Endothelial cell of umbilical vein (primary cell): Measurements from ENCODE around the gene TOE1. TPM values are rescaled to one million over a fixed set of nuclear protein-coding genes. Genes with fewer than 3 reads are reported as not detected.

Experiments
- BruUV-seq: library from RNA; stranded (reverse); fragments of 400-500 nt; replicated peaks from 2 replicates; lab custom pipeline; 2021; lab: Mats Ljungman, UMichigan
- CTCF ChIA-PET: fragments of 300-600, 350-600 bp; sonication (Branson Sonifier 250); formaldehyde crosslinking; loops from one replicate; lab custom pipeline; 2021; ENCODE audit warnings: antibody characterized with exemption, inconsistent platforms; lab: Charles Lee
- POLR2A ChIA-PET: fragments of 300-600, 350-600 bp; sonication (Branson Sonifier 250); formaldehyde crosslinking; loops from one replicate; lab custom pipeline; 2021; ENCODE audit warnings: antibody characterized with exemption, inconsistent platforms; lab: Charles Lee
- DNase-seq: peaks from one replicate; pipeline ENCODE4 v3.0.0-alpha.2; 2011; ENCODE audit warnings: low read depth, low spot score
- FAIRE-seq: peaks from 2 replicates; lab custom pipeline; 2011; peaks lifted over from hg19 to GRCh38; lab: Jason Lieb, UNC
- H2AFZ ChIP-seq: 2 replicates; pipeline ENCODE4 v1.6.0; 2012; ENCODE audit warnings: low read depth, low read length, control low read depth, inconsistent platforms
- H3K27ac ChIP-seq: 2 replicates; pipeline ENCODE4 v1.5.1; 2011; ENCODE audit warnings: low read depth, mild to moderate bottlenecking, control low read depth, low read length, moderate library complexity; ENCODE audit not compliant: insufficient read depth
- H3K27me3 ChIP-seq, 2 experiments: 2 replicates each; pipeline versions ENCODE4 v1.6.0 to v1.6.1; 2011; ENCODE audit warnings: low read length in 2 of 2, mixed read lengths in 1 of 2; ENCODE audit not compliant: control insufficient read depth in 2 of 2, insufficient read depth in 2 of 2
- H3K36me3 ChIP-seq, 2 experiments: 2 replicates in 1 of 2; 3 replicates in 1 of 2; pipeline ENCODE4 v1.5.1; 2011; ENCODE audit warnings: low read length in 2 of 2, mild to moderate bottlenecking in 1 of 2, moderate library complexity in 1 of 2; ENCODE audit not compliant: control insufficient read depth in 2 of 2, insufficient read depth in 2 of 2; ENCODE audit errors: extremely low read depth in 1 of 2
- H3K4me1 ChIP-seq: 3 replicates; pipeline ENCODE4 v1.5.1; 2011; ENCODE audit warnings: mild to moderate bottlenecking, low read length; ENCODE audit not compliant: control insufficient read depth, insufficient read depth; ENCODE audit errors: extremely low read depth
- H3K4me2 ChIP-seq: 2 replicates; pipeline ENCODE4 v1.6.1; 2011; ENCODE audit warnings: low read length, control low read depth, mixed read lengths; ENCODE audit not compliant: insufficient read depth
- H3K4me3 ChIP-seq, 3 experiments: fragments of 200-600 bp in 1 of 3; sonication (generic), shearing (Covaris generic) in 1 of 3; replicated peaks in 1 of 3; 2 replicates each; pipeline ENCODE4 v1.5.1; 2011 to 2016; ENCODE audit warnings: control low read depth in 3 of 3, low read length in 3 of 3, mild to moderate bottlenecking in 2 of 3, inconsistent platforms in 1 of 3, low read depth in 1 of 3, moderate library complexity in 1 of 3; ENCODE audit not compliant: insufficient read depth in 1 of 3
- H3K79me2 ChIP-seq: 2 replicates; pipeline ENCODE4 v1.6.0; 2012; ENCODE audit warnings: low read length, inconsistent platforms; ENCODE audit not compliant: control insufficient read depth, insufficient read depth
- H3K9ac ChIP-seq: replicated peaks from 2 replicates; pipeline ENCODE3; 2011; ENCODE audit warnings: low read length, control low read depth; ENCODE audit not compliant: insufficient read depth; ENCODE audit errors: extremely low read depth
- H3K9me1 ChIP-seq: replicated peaks from 3 replicates; pipeline ENCODE4 v1.6.0; 2011; ENCODE audit warnings: mild to moderate bottlenecking, low read length; ENCODE audit not compliant: control insufficient read depth, insufficient read depth; ENCODE audit errors: extremely low read depth
- H3K9me3 ChIP-seq: replicated peaks from 2 replicates; pipeline ENCODE4 v1.5.1; 2012; ENCODE audit warnings: low read length, inconsistent platforms; ENCODE audit not compliant: control insufficient read depth, insufficient read depth
- H4K20me1 ChIP-seq: replicated peaks from 2 replicates; pipeline ENCODE3; 2011; ENCODE audit warnings: mild to moderate bottlenecking, low read length; ENCODE audit not compliant: control insufficient read depth, insufficient read depth; ENCODE audit errors: extremely low read depth
- CTCF ChIP-seq, 2 donors: IDR thresholded peaks; 1 replicate in 1 of 2; 2 replicates in 1 of 2; pipeline ENCODE4 v1.5.1; 2011; ENCODE audit warnings: low read length in 2 of 2, mild to moderate bottlenecking in 2 of 2, moderate library complexity in 2 of 2, control low read depth in 1 of 2, inconsistent platforms in 1 of 2, low read depth in 1 of 2; ENCODE audit not compliant: insufficient read depth in 1 of 2; ENCODE audit errors: extremely low read depth in 1 of 2
- EZH2 ChIP-seq: IDR thresholded peaks from 2 replicates; pipeline ENCODE4 v1.6.1; 2012; ENCODE audit warnings: borderline replicate concordance, low read depth, mild to moderate bottlenecking, moderate library complexity, low read length, inconsistent platforms; ENCODE audit not compliant: severe bottlenecking
- FOS ChIP-seq: IDR thresholded peaks from 2 replicates; pipeline ENCODE4 v1.6.1; 2011; ENCODE audit warnings: mild to moderate bottlenecking, low read length, moderate library complexity, borderline replicate concordance; ENCODE audit not compliant: insufficient read depth
- GATA2 ChIP-seq: IDR thresholded peaks from 2 replicates; pipeline ENCODE4 v1.7.0; 2011; ENCODE audit warnings: low read depth, mild to moderate bottlenecking, moderate library complexity, mixed read lengths, low read length; ENCODE audit not compliant: insufficient read length, insufficient read depth
- JUN ChIP-seq: IDR thresholded peaks from 2 replicates; pipeline ENCODE4 v1.6.1; 2011; ENCODE audit warnings: borderline replicate concordance, low read depth; ENCODE audit not compliant: insufficient read length, insufficient read depth
- MAX ChIP-seq: IDR thresholded peaks from 2 replicates; pipeline ENCODE4 v1.6.1; 2011; ENCODE audit not compliant: insufficient read depth, insufficient read length
- MYC ChIP-seq: IDR thresholded peaks from one replicate; pipeline ENCODE4 v1.6.1; 2011; ENCODE audit warnings: mild to moderate bottlenecking, low read depth, low read length
- POLR2A ChIP-seq: IDR thresholded peaks from 2 replicates; pipeline ENCODE4 v1.6.1; 2012; ENCODE audit warnings: low read depth, mild to moderate bottlenecking, control low read depth, low read length
- POLR2AphosphoS5 ChIP-seq: IDR thresholded peaks from 2 replicates; pipeline ENCODE4 v1.6.1; 2012; ENCODE audit warnings: low read depth, mild to moderate bottlenecking, control low read depth, low read length, moderate library complexity; ENCODE audit not compliant: insufficient read depth
- dilution Hi-C: fragments of 300-500 bp; cut with MboI; formaldehyde crosslinking; loops from one replicate; pipeline ENCODE4 v1.15.0; 2019; ENCODE audit warnings: low sequenced_read_pairs; ENCODE audit not compliant: extremely low pct_ligation_motif_present
- intact Hi-C: fragments of 100-400 bp; cut with micrococcal nuclease; formaldehyde crosslinking; loops from one replicate; pipeline ENCODE4 v1.10.0; 2022
- polyA plus RNA-seq, 4 experiments: library from polyadenylated mRNA; depleted of rRNA in 3 of 4; stranded (reverse) in 3 of 4; unstranded in 1 of 4; fragments of >200 nt; gene quantifications; 2 replicates each; pipeline versions ENCODE4 v1.2.1 to v1.2.3, GENCODE V29; 2011 to 2012; ENCODE audit warnings: missing spikeins in 1 of 4
- total RNA-seq: library from RNA; stranded (reverse); gene quantifications from 2 replicates; pipeline ENCODE4 v1.2.3, GENCODE V29; 2021

TOE1 gene
- total and polyA plus RNA-seq, 2 donors (not counting 3 experiments of a cell fraction or from before 2014, with no cell fraction given): 16.3 to 24.9 TPM

- H3K79me2 ChIP-seq: peaks cover 7% of the 10 kb centered on the region
- no peak overlapping the region for H3K9ac ChIP-seq
- TF ChIP-seq MAX (no peak), CTCF (IDR thresholded peaks at IDR 0.05; ENCODE audit: extremely low read depth in 1 of 2, insufficient read depth in 1 of 2, low read depth in 1 of 2, low read length in 2 of 2) (no peak), FOS (no peak), GATA2 (no peak), POLR2A (no peak), JUN (no peak), EZH2 (no peak), MYC (no peak), POLR2AphosphoS5 (no peak)
- H3K27ac ChIP-seq: no peak overlapping the region
- DNase-seq (no peak), FAIRE-seq (no peak)
- no peaks in the 10 kb centered on the region for H3K36me3 ChIP-seq
- no peak overlapping the region for H3K4me3 ChIP-seq
- dilution Hi-C loops: no loop called here
- H2AFZ ChIP-seq: no peak overlapping the region
- peaks cover 14% of the 10 kb centered on the region for H3K4me1 ChIP-seq
- no peaks in the 10 kb centered on the region for H4K20me1 ChIP-seq
- no peaks in the 10 kb centered on the region for H3K9me1 ChIP-seq
- intact Hi-C loops: no loop called here
- no peaks in the 10 kb centered on the region for H3K9me3 ChIP-seq
- POLR2A ChIA-PET: no interaction called here
- no TSS peak for BruUV-seq
- CTCF ChIA-PET: interaction anchor here (1.3 kb wide), 1 partner anchor 156 kb away, joined by 3 read pairs; no protein-coding TSS in a partner anchor
- no peaks in the 10 kb centered on the region for H3K27me3 ChIP-seq
- no peak overlapping the region for H3K4me2 ChIP-seq
Measured at GRCh38 chr1:45335855-45336324, 4.1 kb upstream of the TOE1 start.
